Peyer's patch (tissue), 4 donors: Measurements from ENCODE around the gene CACNA1G. TPM values are rescaled to one million over a fixed set of nuclear protein-coding genes. Genes with fewer than 3 reads are reported as not detected.

Experiments used
- DNase-seq, 3 donors: peaks; one replicate each; pipeline ENCODE4 v3.0.0-alpha.2; 2017 to 2019
- H3K27ac ChIP-seq, 4 donors: fragments of 200-600 bp; sonication (generic); one replicate each; pipeline ENCODE4 v1.5.1; 2016 to 2019
- H3K27me3 ChIP-seq, 2 donors: fragments of 200-600 bp; sonication (generic); one replicate each; pipeline ENCODE4 v1.5.1; 2019
- H3K36me3 ChIP-seq, 3 donors: fragments of 200-600 bp; sonication (generic); one replicate each; pipeline ENCODE4 v1.5.1; 2016 to 2019
- H3K4me1 ChIP-seq, 4 donors: fragments of 200-600 bp; sonication (generic); one replicate each; pipeline ENCODE4 v1.5.1; 2016 to 2019
- H3K4me3 ChIP-seq, 4 donors: fragments of 200-600 bp; sonication (generic); 1 replicate in 3 of 4; 2 replicates in 1 of 4; pipeline ENCODE4 v1.5.1; 2016 to 2019; ENCODE audit warnings: mild to moderate bottlenecking in 1 of 4
- H3K9me3 ChIP-seq, 4 donors: fragments of 200-600 bp; sonication (generic); one replicate each; pipeline ENCODE4 v1.5.1; 2016 to 2019; ENCODE audit warnings: mild to moderate bottlenecking in 1 of 4
- POLR2A ChIP-seq, 2 donors: fragments of 450-650 bp; IDR thresholded peaks; one replicate each; pipeline ENCODE4 v1.5.1; 2017; ENCODE audit warnings: antibody characterized with exemption in 2 of 2, mild to moderate bottlenecking in 2 of 2, moderate library complexity in 2 of 2
- total RNA-seq, 4 donors: library from RNA; depleted of rRNA; stranded (reverse); fragments of >200 nt; gene quantifications; one replicate each; pipeline ENCODE4 v1.1.0, GENCODE V29; 2016
- TF ChIP-seq, protein P1 (sequence below), 6 experiments: fragments of 450-650 bp in 4 of 6; fragments of 200-600 bp in 2 of 6; sonication (generic) in 1 of 6; IDR thresholded peaks; one replicate each; pipeline ENCODE4 v1.5.1; 2017 to 2019; ENCODE audit warnings: antibody characterized with exemption in 6 of 6, mild to moderate bottlenecking in 3 of 6, moderate library complexity in 1 of 6

The CACNA1G gene
- total RNA-seq, 4 donors from 2014 or later, result not detected

DNA sequence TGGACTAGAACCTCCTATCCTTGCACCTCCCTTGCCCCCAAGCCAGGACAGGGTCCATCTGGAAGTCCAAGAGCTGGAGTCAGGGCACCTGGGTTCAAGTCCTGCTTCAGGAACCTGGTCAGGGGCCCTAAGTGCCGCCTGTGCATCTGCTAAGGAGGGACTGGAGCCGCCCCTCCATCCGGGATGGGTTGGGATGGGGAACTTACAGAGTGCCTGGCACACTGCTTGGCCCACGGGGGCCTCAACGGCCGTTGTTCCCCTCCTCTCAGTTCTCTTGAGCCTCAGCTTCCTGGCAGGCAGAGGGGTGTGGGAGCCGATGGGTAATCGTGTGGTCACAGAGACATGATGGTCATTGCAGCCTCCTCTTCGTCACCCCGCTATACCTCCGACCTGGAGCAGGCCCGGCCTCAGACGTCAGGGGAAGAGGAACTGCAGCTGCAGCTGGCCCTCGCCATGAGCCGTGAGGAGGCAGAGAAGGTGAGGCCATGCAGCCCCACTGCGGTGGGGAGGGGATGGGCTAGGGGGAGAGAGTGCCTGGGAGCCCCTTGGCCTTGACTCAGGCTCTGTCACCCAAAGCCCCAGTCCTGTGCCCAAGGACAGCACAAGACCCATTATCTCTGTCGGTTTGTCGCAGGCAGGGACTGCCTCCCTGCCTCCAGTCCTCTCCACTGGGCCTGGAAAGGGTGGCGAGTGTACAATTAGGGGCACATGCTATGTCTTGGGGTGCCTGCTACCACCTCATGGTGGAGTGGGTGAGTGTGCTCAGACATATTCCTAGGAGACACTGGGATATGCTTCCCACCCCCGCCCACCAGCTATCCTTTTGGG is 22.6 kb upstream of the CACNA1G start:
- Histone ChIP-seq H3K4me3 (peak overlapping the region in 2 of 4 donors; percentile 16 to 28), H3K27ac (peak overlapping the region in 3 of 4 donors; percentile 9 to 88 (median 57)), H3K4me1 (peaks cover 3 to 66% (median 4%) of the 10 kb centered on the region in 4 donors), H3K9me3 (no peaks in the 10 kb centered on the region), H3K36me3 (no peaks in the 10 kb centered on the region), H3K27me3 (peaks cover 0 to 1% of the 10 kb centered on the region in 2 donors)
- TF ChIP-seq, protein P1, sequence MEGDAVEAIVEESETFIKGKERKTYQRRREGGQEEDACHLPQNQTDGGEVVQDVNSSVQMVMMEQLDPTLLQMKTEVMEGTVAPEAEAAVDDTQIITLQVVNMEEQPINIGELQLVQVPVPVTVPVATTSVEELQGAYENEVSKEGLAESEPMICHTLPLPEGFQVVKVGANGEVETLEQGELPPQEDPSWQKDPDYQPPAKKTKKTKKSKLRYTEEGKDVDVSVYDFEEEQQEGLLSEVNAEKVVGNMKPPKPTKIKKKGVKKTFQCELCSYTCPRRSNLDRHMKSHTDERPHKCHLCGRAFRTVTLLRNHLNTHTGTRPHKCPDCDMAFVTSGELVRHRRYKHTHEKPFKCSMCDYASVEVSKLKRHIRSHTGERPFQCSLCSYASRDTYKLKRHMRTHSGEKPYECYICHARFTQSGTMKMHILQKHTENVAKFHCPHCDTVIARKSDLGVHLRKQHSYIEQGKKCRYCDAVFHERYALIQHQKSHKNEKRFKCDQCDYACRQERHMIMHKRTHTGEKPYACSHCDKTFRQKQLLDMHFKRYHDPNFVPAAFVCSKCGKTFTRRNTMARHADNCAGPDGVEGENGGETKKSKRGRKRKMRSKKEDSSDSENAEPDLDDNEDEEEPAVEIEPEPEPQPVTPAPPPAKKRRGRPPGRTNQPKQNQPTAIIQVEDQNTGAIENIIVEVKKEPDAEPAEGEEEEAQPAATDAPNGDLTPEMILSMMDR (IDR thresholded peaks at IDR 0.05), result no peak
- TF ChIP-seq POLR2A (IDR thresholded peaks at IDR 0.05), result no peak
- DNase-seq, result no peak

DNA sequence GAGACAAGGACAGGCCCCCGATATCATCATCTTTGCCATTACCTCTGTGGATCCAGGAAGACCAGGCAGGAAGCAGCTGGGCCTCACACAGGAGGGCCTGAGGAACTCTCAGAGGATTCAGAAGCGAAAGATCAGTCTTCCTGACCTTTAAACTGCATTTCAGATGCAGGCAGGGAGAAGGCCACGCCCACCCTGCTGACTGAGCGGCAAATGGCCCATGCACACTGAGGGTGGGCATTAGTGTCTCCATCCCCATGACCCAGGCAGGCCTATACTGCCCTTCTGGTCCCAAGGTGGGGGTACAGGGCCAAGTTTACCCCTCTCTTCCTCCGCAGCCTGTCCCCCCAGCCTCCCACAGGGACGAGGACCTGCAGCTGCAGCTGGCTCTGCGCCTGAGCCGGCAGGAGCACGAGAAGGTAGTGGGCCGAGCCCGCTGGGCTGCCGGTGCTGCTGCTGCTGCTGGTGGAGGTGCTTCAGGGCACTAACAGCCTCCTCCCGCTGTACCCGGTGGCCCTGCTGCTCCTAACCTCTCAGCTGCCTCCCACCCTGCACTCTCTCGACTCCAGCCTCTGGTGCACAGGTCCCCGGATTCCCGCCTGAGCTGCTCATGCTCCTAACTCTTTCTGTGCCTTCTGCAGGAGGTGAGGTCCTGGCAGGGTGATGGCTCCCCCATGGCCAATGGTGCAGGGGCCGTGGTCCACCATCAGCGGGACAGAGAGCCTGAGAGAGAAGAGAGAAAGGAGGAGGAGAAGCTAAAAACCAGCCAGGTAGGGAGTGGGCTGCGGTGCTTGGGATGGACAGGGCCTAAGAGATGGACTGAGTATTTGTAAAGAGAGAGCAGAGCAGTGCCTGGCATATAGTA is 21.7 kb upstream of the CACNA1G start:
- TF ChIP-seq, protein P1 (IDR thresholded peaks at IDR 0.05), result no peak
- TF ChIP-seq POLR2A (IDR thresholded peaks at IDR 0.05), result no peak
- Histone ChIP-seq H3K9me3 (no peaks in the 10 kb centered on the region), H3K4me3 (peak overlapping the region in 2 of 4 donors; percentile 16 to 28), H3K27ac (peak overlapping the region in 3 of 4 donors; percentile 9 to 88 (median 57)), H3K4me1 (peaks cover 3 to 66% (median 6%) of the 10 kb centered on the region in 4 donors), H3K36me3 (no peaks in the 10 kb centered on the region), H3K27me3 (no peaks in the 10 kb centered on the region)
- peak in 2 of 3 donors; percentile 74 for DNase-seq

DNA sequence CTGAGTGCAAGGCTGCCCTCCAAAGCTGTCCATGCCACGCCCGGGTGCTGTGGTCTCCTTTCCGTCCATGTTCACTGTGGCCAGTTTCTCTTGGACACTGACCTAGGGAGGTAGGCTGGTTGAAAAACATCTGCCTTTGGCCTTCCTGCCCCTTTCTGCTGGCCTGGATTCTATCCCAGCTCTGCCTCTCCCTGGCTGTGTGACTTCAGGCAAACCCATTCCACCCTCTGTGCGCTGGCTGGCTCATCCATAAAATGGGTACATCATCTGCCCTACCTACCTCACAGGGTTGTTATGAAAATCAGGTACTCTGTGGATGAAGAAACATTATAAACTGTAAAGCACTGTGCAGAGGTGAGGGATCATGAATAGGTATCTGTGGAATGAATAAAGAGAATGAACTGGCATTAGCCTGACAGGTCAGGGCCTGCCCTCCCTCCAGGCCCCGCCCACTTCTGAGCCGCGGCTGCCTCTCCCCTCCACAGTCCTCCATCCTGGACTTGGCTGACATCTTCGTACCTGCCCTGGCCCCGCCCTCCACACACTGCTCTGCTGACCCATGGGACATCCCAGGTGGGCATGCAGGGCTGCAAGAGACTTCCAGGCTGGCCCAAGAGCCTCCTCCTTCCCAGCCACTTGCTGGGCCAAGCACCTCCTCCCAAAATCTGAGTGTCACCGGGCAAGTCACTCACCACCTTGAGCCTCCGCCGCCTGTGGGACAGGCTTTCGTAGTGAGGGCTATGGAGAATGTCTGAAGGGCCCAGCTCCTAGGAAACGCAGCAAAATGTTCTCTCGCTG is 20.6 kb upstream of the CACNA1G start:
- Histone ChIP-seq H3K27me3 (no peaks in the 10 kb centered on the region), H3K4me3 (no peak overlapping the region), H3K9me3 (no peaks in the 10 kb centered on the region), H3K27ac (peak overlapping the region in 2 of 4 donors; percentile 6 to 95), H3K36me3 (no peaks in the 10 kb centered on the region), H3K4me1 (peaks cover 3 to 56% (median 6%) of the 10 kb centered on the region in 4 donors)
- TF ChIP-seq POLR2A (IDR thresholded peaks at IDR 0.05), result no peak
- TF ChIP-seq, protein P1 (IDR thresholded peaks at IDR 0.05), result no peak
- DNase-seq, result peak in 2 of 3 donors; percentile 76 to 79

DNA sequence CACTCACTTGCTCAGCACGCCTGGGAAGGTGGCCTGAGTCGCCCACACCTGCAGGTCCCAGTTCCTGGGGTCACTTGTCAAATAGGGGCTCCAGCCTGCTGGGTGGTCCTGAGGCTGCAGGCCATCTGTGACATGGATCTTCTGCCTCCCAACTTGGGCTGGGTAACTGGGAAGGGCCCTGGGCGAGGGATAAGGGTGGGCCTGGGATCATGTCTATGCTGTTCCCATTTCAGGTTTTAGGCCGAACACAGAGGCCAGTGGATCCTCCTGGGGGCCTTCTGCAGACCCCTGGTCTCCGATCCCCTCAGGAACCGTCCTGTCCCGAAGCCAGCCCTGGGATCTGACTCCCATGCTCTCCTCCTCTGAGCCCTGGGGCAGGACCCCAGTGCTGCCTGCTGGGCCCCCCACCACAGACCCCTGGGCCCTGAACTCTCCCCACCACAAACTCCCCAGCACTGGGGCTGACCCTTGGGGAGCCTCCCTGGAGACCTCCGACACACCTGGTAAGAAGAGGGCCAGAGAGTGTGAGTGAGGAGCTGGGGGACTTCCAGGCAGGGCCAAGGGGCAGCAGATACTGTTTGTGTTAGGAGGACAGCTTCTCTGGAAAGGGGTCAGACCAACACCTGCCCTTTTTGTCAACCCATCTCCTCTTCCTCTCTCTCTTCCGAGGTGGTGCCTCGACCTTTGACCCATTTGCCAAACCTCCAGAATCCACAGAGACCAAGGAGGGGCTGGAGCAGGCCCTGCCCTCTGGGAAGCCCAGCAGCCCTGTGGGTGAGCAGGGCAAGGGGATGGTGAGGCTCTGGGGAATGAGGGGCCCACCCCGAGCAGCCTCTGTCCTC is 19.7 kb upstream of the CACNA1G start:
- H3K27me3 ChIP-seq, result no peaks in the 10 kb centered on the region
- H3K4me1 ChIP-seq, result peaks cover 3 to 56% (median 6%) of the 10 kb centered on the region in 4 donors
- TF ChIP-seq, protein P1 (IDR thresholded peaks at IDR 0.05), result no peak
- no peak for TF ChIP-seq POLR2A (IDR thresholded peaks at IDR 0.05)
- peak overlapping the region in 3 of 4 donors; percentile 76 to 95 (median 85) for H3K27ac ChIP-seq
- no peaks in the 10 kb centered on the region for H3K36me3 ChIP-seq
- peak in 1 of 3 donors; percentile 54 for DNase-seq
- no peaks in the 10 kb centered on the region for H3K9me3 ChIP-seq
- H3K4me3 ChIP-seq, result peak overlapping the region in 2 of 4 donors; percentile 65 to 70
